ENCODE results near the gene NGEF.

NGEF gene

DNA sequence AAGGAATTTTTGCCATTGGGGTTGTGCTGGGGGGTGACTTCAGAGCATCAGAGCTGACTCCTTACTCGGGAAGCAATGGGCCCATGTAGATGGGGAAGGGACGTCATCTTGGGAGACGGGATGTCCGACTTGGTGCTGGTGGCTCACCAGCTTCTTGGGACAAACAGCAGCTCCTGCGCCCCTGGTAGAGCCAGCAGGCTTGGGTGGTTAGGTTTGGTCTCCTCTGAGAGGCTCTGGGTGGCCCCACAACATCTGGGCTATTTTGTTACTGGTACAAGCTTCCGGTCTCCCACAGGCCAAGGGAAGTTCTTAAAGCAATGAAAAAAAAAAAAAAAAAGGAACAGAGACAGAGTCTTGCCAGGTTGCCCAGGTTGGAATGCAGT lies 1.8 kb downstream of the NGEF start:
- Histone ChIP-seq H3K9ac (ENCODE audit: low read length) (no peak overlapping the region), H4K8ac (ENCODE audit: low read depth, low read length) (no peak overlapping the region), H3K36me3 (ENCODE audit: control insufficient read depth in 1 of 2, insufficient read depth in 2 of 2, low read length in 2 of 2) (no peaks in the 10 kb centered on the region), H3K14ac (ENCODE audit: low read length) (no peak overlapping the region), H2BK120ac (ENCODE audit: insufficient read depth, low read length, poor library complexity) (no peak overlapping the region), H4K91ac (ENCODE audit: low read depth, low read length) (no peak overlapping the region), H3K23ac (ENCODE audit: low read length) (no peak overlapping the region), H4K12ac (ENCODE audit: low read depth, low read length) (no peak overlapping the region), H2BK5ac (ENCODE audit: low read depth, low read length, poor library complexity) (no peak overlapping the region), H3K4me1 (ENCODE audit: control insufficient read depth in 1 of 2, insufficient read depth in 2 of 2, low read length in 2 of 2) (no peaks in the 10 kb centered on the region), H3K4me3 (ENCODE audit: low read depth, low read length) (no peak overlapping the region), H3K4ac (ENCODE audit: low read depth, low read length) (no peak overlapping the region), H3K18ac (ENCODE audit: low read length) (no peak overlapping the region), H3K27ac (ENCODE audit: low read depth, low read length) (no peak overlapping the region), H3K9me3 (ENCODE audit: insufficient read depth, low read depth, low read length) (peaks cover 2% of the 10 kb centered on the region), H3K79me1 (ENCODE audit: low read length) (no peaks in the 10 kb centered on the region), H3K4me2 (ENCODE audit: low read length) (no peak overlapping the region), H2AFZ (ENCODE audit: insufficient read depth, low read length, poor library complexity) (no peak overlapping the region), H2AK5ac (ENCODE audit: low read length) (no peak overlapping the region), H3K79me2 (ENCODE audit: control insufficient read depth, insufficient read depth, low read length, poor library complexity) (no peaks in the 10 kb centered on the region), H2BK12ac (ENCODE audit: low read length) (no peak overlapping the region), H3K27me3 (ENCODE audit: insufficient read depth, low read length) (no peaks in the 10 kb centered on the region)
- no peak for DNase-seq
- no CpG with 5 or more reads among the region's 6 CpGs for WGBS (ENCODE audit: extremely low coverage, insufficient coverage, insufficient read length)

DNA sequence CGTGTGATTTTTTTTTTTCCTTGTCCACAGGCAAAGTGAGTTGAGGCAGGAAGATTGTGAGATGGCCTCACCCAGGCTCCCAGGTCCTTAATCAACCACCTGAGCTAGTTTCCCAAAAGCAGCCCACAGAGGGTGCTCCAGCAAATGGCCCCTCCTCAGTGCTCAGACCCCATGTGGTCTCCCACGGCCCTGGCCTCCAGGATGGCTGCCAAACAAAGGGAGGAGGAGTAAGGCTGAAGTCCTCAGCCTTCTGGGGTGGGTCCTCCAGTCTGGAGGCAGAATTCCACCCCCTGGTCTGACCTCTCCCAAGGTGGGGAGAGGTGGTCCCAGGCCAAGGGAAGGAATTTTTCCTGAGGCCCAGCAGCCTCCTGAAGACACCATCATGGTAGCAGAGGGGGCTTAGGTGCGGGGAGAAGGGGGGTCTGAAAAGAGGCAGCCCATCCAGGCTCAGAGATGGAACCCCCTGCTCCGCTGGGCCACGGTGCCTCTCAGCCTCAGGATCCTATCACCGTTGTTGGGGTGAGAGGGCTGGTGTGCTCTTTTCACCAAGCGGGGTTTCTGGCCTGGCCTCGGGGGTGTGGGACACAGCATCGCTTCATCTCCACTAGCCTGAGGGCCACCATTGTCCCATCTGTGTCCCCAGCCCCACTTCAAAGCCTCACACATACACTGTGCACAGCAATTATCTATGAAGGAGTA lies 2.3 kb downstream of the NGEF start:
- Histone ChIP-seq H2BK5ac (ENCODE audit: low read depth, low read length, poor library complexity) (no peak overlapping the region), H3K4ac (ENCODE audit: low read depth, low read length) (no peak overlapping the region), H2AFZ (ENCODE audit: insufficient read depth, low read length, poor library complexity) (no peak overlapping the region), H3K23ac (ENCODE audit: low read length) (no peak overlapping the region), H3K9ac (ENCODE audit: low read length) (no peak overlapping the region), H2BK120ac (ENCODE audit: insufficient read depth, low read length, poor library complexity) (no peak overlapping the region), H3K27ac (ENCODE audit: low read depth, low read length) (no peak overlapping the region), H3K4me2 (ENCODE audit: low read length) (no peak overlapping the region), H3K79me1 (ENCODE audit: low read length) (no peaks in the 10 kb centered on the region), H2BK12ac (ENCODE audit: low read length) (no peak overlapping the region), H4K91ac (ENCODE audit: low read depth, low read length) (no peak overlapping the region), H3K14ac (ENCODE audit: low read length) (no peak overlapping the region), H3K36me3 (ENCODE audit: control insufficient read depth in 1 of 2, insufficient read depth in 2 of 2, low read length in 2 of 2) (no peaks in the 10 kb centered on the region), H3K79me2 (ENCODE audit: control insufficient read depth, insufficient read depth, low read length, poor library complexity) (no peaks in the 10 kb centered on the region), H2AK5ac (ENCODE audit: low read length) (no peak overlapping the region), H3K4me1 (ENCODE audit: control insufficient read depth in 1 of 2, insufficient read depth in 2 of 2, low read length in 2 of 2) (no peaks in the 10 kb centered on the region), H3K18ac (ENCODE audit: low read length) (no peak overlapping the region), H3K4me3 (ENCODE audit: low read depth, low read length) (no peak overlapping the region), H3K9me3 (ENCODE audit: insufficient read depth, low read depth, low read length) (peaks cover 2% of the 10 kb centered on the region), H4K8ac (ENCODE audit: low read depth, low read length) (no peak overlapping the region), H3K27me3 (ENCODE audit: insufficient read depth, low read length) (no peaks in the 10 kb centered on the region), H4K12ac (ENCODE audit: low read depth, low read length) (no peak overlapping the region)
- WGBS (ENCODE audit: extremely low coverage, insufficient coverage, insufficient read length): no CpG with 5 or more reads among the region's 9 CpGs
- DNase-seq: no peak

DNA sequence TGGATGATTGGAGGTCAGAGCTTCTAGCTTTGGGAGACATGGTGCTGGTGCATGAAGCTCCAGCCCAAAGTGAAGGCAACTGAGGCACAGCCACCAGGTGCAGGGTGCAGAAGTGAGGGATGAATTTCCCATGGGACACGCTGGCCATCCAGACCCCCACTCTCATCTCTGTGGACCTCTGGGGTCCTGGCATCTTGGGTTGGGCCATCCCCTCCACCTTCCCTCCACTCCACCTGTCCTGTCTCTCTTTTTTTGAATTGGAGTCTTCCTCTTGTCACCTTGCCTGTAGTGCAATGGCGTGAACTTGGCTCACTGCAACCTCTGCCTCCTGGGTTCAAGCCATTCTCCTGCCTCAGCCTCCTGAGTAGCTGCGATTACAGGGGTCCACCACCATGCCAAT lies 3.4 kb downstream of the NGEF start:
- peaks cover 2% of the 10 kb centered on the region for H3K9me3 ChIP-seq (ENCODE audit: insufficient read depth, low read depth, low read length)
- DNase-seq: no peak

DNA sequence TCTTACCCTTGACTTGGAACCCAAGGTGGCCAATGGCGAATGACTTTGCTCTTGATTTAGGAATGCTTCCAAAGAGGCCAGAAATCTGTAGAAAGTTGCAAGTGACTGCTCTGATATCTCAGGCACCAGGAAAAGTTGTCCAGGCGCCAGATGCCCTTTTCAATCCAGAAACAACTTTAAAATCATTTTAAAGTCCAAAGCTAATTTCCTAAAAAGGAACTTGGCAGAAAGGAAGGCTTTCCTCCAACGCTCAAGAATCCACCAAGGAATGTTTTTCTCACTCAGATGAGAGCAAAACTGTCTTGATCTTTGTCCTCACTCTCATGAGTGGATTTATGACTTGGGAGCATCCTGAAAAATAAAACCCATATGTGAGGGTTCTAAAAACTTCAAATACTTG lies 5.3 kb downstream of the NGEF start:
- Histone ChIP-seq H3K9me3 (ENCODE audit: insufficient read depth, low read depth, low read length) (no peaks in the 10 kb centered on the region), H4K91ac (ENCODE audit: low read depth, low read length) (no peak overlapping the region), H3K4ac (ENCODE audit: low read depth, low read length) (no peak overlapping the region), H3K14ac (ENCODE audit: low read length) (no peak overlapping the region), H3K9ac (ENCODE audit: low read length) (no peak overlapping the region), H3K4me3 (ENCODE audit: low read depth, low read length) (no peak overlapping the region), H3K27me3 (ENCODE audit: insufficient read depth, low read length) (no peaks in the 10 kb centered on the region), H2AK5ac (ENCODE audit: low read length) (no peak overlapping the region), H3K4me2 (ENCODE audit: low read length) (no peak overlapping the region), H3K18ac (ENCODE audit: low read length) (no peak overlapping the region), H2BK12ac (ENCODE audit: low read length) (no peak overlapping the region), H2AFZ (ENCODE audit: insufficient read depth, low read length, poor library complexity) (no peak overlapping the region), H3K36me3 (ENCODE audit: control insufficient read depth in 1 of 2, insufficient read depth in 2 of 2, low read length in 2 of 2) (no peaks in the 10 kb centered on the region), H4K8ac (ENCODE audit: low read depth, low read length) (no peak overlapping the region), H3K4me1 (ENCODE audit: control insufficient read depth in 1 of 2, insufficient read depth in 2 of 2, low read length in 2 of 2) (no peaks in the 10 kb centered on the region), H4K12ac (ENCODE audit: low read depth, low read length) (no peak overlapping the region), H2BK5ac (ENCODE audit: low read depth, low read length, poor library complexity) (no peak overlapping the region), H2BK120ac (ENCODE audit: insufficient read depth, low read length, poor library complexity) (no peak overlapping the region), H3K79me2 (ENCODE audit: control insufficient read depth, insufficient read depth, low read length, poor library complexity) (no peaks in the 10 kb centered on the region), H3K79me1 (ENCODE audit: low read length) (no peaks in the 10 kb centered on the region), H3K23ac (ENCODE audit: low read length) (no peak overlapping the region), H3K27ac (ENCODE audit: low read depth, low read length) (no peak overlapping the region)
- DNase-seq: no peak
- no CpG with 5 or more reads among the region's 3 CpGs for WGBS (ENCODE audit: extremely low coverage, insufficient coverage, insufficient read length)

More for the DNA sequence above, 3.4 kb downstream of the NGEF start:
- no peak overlapping the region for H3K18ac ChIP-seq (ENCODE audit: low read length)
- H3K4me3 ChIP-seq (ENCODE audit: low read depth, low read length): no peak overlapping the region
- WGBS (ENCODE audit: extremely low coverage, insufficient coverage, insufficient read length): no CpG with 5 or more reads among the region's 3 CpGs
- H4K8ac ChIP-seq (ENCODE audit: low read depth, low read length): no peak overlapping the region
- no peak overlapping the region for H4K12ac ChIP-seq (ENCODE audit: low read depth, low read length)
- no peak overlapping the region for H2BK120ac ChIP-seq (ENCODE audit: insufficient read depth, low read length, poor library complexity)
- no peak overlapping the region for H4K91ac ChIP-seq (ENCODE audit: low read depth, low read length)
- no peaks in the 10 kb centered on the region for H3K36me3 ChIP-seq (ENCODE audit: control insufficient read depth in 1 of 2, insufficient read depth in 2 of 2, low read length in 2 of 2)
- H3K23ac ChIP-seq (ENCODE audit: low read length): no peak overlapping the region
- no peaks in the 10 kb centered on the region for H3K27me3 ChIP-seq (ENCODE audit: insufficient read depth, low read length)
- H2AFZ ChIP-seq (ENCODE audit: insufficient read depth, low read length, poor library complexity): no peak overlapping the region
- H2BK12ac ChIP-seq (ENCODE audit: low read length): no peak overlapping the region
- H3K4me1 ChIP-seq (ENCODE audit: control insufficient read depth in 1 of 2, insufficient read depth in 2 of 2, low read length in 2 of 2): no peaks in the 10 kb centered on the region
- H2BK5ac ChIP-seq (ENCODE audit: low read depth, low read length, poor library complexity): no peak overlapping the region
- no peak overlapping the region for H2AK5ac ChIP-seq (ENCODE audit: low read length)
- no peak overlapping the region for H3K14ac ChIP-seq (ENCODE audit: low read length)
- H3K79me1 ChIP-seq (ENCODE audit: low read length): no peaks in the 10 kb centered on the region
- no peak overlapping the region for H3K9ac ChIP-seq (ENCODE audit: low read length)
- no peak overlapping the region for H3K27ac ChIP-seq (ENCODE audit: low read depth, low read length)
- no peak overlapping the region for H3K4ac ChIP-seq (ENCODE audit: low read depth, low read length)
- H3K79me2 ChIP-seq (ENCODE audit: control insufficient read depth, insufficient read depth, low read length, poor library complexity): no peaks in the 10 kb centered on the region
- no peak overlapping the region for H3K4me2 ChIP-seq (ENCODE audit: low read length)
